A673 (cell line): ENCODE measurements around the gene FETUB.

ENCODE experiments used
- EZH2 ChIP-seq: fragments of 200-600 bp; sonication (generic); IDR thresholded peaks from 2 replicates; pipeline ENCODE4 v1.6.1; 2017; ENCODE audit warnings: borderline replicate concordance, low read depth, mild to moderate bottlenecking, mixed read lengths, antibody characterized with exemption, low read length; ENCODE audit not compliant: poor library complexity, severe bottlenecking
- TF ChIP-seq, protein P1 (sequence below): fragments of 300-800, 200-600 bp; sonication (generic); conservative IDR thresholded peaks from 2 replicates; pipeline ENCODE4 v1.5.1; 2017; ENCODE audit warnings: low read depth, mild to moderate bottlenecking, antibody characterized with exemption, low read length, moderate library complexity, mixed read lengths

DNA sequence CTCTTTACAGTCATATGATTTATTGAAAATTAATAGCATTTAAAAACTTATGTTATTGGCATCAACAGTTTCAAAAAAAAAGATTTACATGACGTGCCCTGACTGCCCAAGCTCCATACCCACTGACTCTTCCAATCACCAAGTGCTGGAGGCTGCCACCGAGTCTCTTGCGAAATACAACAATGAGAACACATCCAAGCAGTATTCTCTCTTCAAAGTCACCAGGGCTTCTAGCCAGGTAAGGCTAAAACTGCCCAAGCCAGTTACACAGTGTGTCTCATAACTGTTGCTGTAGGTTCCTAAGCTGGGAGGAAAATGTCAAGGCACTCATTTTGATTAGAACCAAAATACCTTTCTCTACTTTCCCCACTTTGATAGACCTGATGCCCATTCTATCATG is 4.5 kb downstream of the FETUB start:
- TF ChIP-seq, protein P1, sequence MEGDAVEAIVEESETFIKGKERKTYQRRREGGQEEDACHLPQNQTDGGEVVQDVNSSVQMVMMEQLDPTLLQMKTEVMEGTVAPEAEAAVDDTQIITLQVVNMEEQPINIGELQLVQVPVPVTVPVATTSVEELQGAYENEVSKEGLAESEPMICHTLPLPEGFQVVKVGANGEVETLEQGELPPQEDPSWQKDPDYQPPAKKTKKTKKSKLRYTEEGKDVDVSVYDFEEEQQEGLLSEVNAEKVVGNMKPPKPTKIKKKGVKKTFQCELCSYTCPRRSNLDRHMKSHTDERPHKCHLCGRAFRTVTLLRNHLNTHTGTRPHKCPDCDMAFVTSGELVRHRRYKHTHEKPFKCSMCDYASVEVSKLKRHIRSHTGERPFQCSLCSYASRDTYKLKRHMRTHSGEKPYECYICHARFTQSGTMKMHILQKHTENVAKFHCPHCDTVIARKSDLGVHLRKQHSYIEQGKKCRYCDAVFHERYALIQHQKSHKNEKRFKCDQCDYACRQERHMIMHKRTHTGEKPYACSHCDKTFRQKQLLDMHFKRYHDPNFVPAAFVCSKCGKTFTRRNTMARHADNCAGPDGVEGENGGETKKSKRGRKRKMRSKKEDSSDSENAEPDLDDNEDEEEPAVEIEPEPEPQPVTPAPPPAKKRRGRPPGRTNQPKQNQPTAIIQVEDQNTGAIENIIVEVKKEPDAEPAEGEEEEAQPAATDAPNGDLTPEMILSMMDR: no peak
- TF ChIP-seq EZH2: no peak
